Measurements from ENCODE around the gene NLRP8. TPM values are rescaled to one million over a fixed set of nuclear protein-coding genes. Genes with fewer than 3 reads are reported as not detected.
"Not testable (repeated sequence)": the region's sequence is repeated elsewhere in the genome, so short reads cannot be mapped to it uniquely, and the experiment has no call there.

The NLRP8 gene
- total RNA-seq, 2 donors from 2014 or later = not detected

- H3K9me3 ChIP-seq (ENCODE audit: control insufficient read depth, low read length, poor library complexity, severe bottlenecking) = no peaks in the 10 kb centered on the region
- Mint-ChIP-seq H3K27ac (no peak overlapping the region), H3K4me1 (no peaks in the 10 kb centered on the region), H3K27me3 (no peaks in the 10 kb centered on the region), H3K4me3 (no peak overlapping the region), H3K36me3 (ENCODE audit: low read depth) (no peaks in the 10 kb centered on the region)
- DNase-seq (no peak), ATAC-seq (no peak)
These were observed 45.9 kb downstream of the NLRP8 start for GRCh38 chr19:55993492-55993891.

- ATAC-seq (no peak), DNase-seq (no peak)
- no peaks in the 10 kb centered on the region for H3K36me3 Mint-ChIP-seq (ENCODE audit: low read depth)
These were observed 67.1 kb downstream of the NLRP8 start for GRCh38 chr19:56014765-56015164.

GRCh38 chr19:56015756-56016155 lies 68.1 kb downstream of the NLRP8 start:
- Mint-ChIP-seq H3K4me3 (no peak overlapping the region), H3K36me3 (ENCODE audit: low read depth) (no peaks in the 10 kb centered on the region), H3K27me3 (no peaks in the 10 kb centered on the region), H3K27ac (no peak overlapping the region), H3K4me1 (no peaks in the 10 kb centered on the region)
- ATAC-seq = no peak
- no peak for DNase-seq
- H3K9me3 ChIP-seq (ENCODE audit: control insufficient read depth, low read length, poor library complexity, severe bottlenecking) = no peaks in the 10 kb centered on the region

More at GRCh38 chr19:56014765-56015164, 67.1 kb downstream of the NLRP8 start:
- Mint-ChIP-seq H3K4me3 (no peak overlapping the region), H3K27ac (no peak overlapping the region), H3K4me1 (no peaks in the 10 kb centered on the region), H3K27me3 (no peaks in the 10 kb centered on the region)
- no peaks in the 10 kb centered on the region for H3K9me3 ChIP-seq (ENCODE audit: control insufficient read depth, low read length, poor library complexity, severe bottlenecking)

GRCh38 chr19:56019325-56019724 lies 71.7 kb downstream of the NLRP8 start:
- not testable (repeated sequence) for H3K4me3 Mint-ChIP-seq; ATAC-seq; H3K27ac Mint-ChIP-seq; H3K9me3 ChIP-seq (ENCODE audit: control insufficient read depth, low read length, poor library complexity, severe bottlenecking); H3K36me3 Mint-ChIP-seq (ENCODE audit: low read depth); DNase-seq; H3K4me1 Mint-ChIP-seq
- peaks cover 11% of the 10 kb centered on the region for H3K27me3 Mint-ChIP-seq

GRCh38 chr19:56020355-56020975 lies 72.8 kb downstream of the NLRP8 start:
- not testable (repeated sequence) for H3K36me3 Mint-ChIP-seq (ENCODE audit: low read depth); ATAC-seq; DNase-seq; H3K4me1 Mint-ChIP-seq; H3K4me3 Mint-ChIP-seq; H3K27ac Mint-ChIP-seq; H3K9me3 ChIP-seq (ENCODE audit: control insufficient read depth, low read length, poor library complexity, severe bottlenecking)
- peaks cover 11% of the 10 kb centered on the region for H3K27me3 Mint-ChIP-seq

- H3K4me1 Mint-ChIP-seq = no peaks in the 10 kb centered on the region
- peaks cover 16% of the 10 kb centered on the region for H3K27me3 Mint-ChIP-seq
- H3K36me3 Mint-ChIP-seq (ENCODE audit: low read depth) = no peaks in the 10 kb centered on the region
- H3K4me3 Mint-ChIP-seq = no peak overlapping the region
- no peak for DNase-seq
- no peak overlapping the region for H3K27ac Mint-ChIP-seq
- no peaks in the 10 kb centered on the region for H3K9me3 ChIP-seq (ENCODE audit: control insufficient read depth, low read length, poor library complexity, severe bottlenecking)
- no peak for ATAC-seq
These were observed 79.1 kb downstream of the NLRP8 start for GRCh38 chr19:56026769-56027168.

Other genes starting within 250 kb of the NLRP8 start
- gene NLRP9, start 209.4 kb upstream of the NLRP8 start, total RNA-seq = not detected
- not detected for gene RFPL4A, start 188.7 kb upstream of the NLRP8 start, total RNA-seq
- not detected for gene RFPL4AL1, start 178.7 kb upstream of the NLRP8 start, total RNA-seq
- gene NLRP11, start 115.8 kb upstream of the NLRP8 start, total RNA-seq = not detected
- not detected for gene NLRP4, start 111.3 kb upstream of the NLRP8 start, total RNA-seq
- gene NLRP13, start 15.5 kb upstream of the NLRP8 start, total RNA-seq = not detected
- gene NLRP5, start 38.9 kb downstream of the NLRP8 start, total RNA-seq = not detected
- gene ZNF787, start 173.5 kb downstream of the NLRP8 start, total RNA-seq = 10 to 100 TPM; 17.2 to 22.2 TPM
- gene ZNF444, start 193.5 kb downstream of the NLRP8 start, total RNA-seq = 10 to 100 TPM; 12.3 to 16.7 TPM
- gene GALP, start 228.2 kb downstream of the NLRP8 start, total RNA-seq = not detected
- not detected for gene ZSCAN5B, start 250.0 kb downstream of the NLRP8 start, total RNA-seq

Data from T-helper 17 cell (primary cell).